GM21737 (cell line): ENCODE results near the gene PERCC1.

Experiments
- ATAC-seq: cut with Tn5 transposase; IDR thresholded peaks from one replicate; pipeline ENCODE4 v1.9.1; 2021; ENCODE audit warnings: mild to moderate bottlenecking, moderate library complexity; ENCODE audit not compliant: unreplicated experiment

Gene PERCC1

DNA sequence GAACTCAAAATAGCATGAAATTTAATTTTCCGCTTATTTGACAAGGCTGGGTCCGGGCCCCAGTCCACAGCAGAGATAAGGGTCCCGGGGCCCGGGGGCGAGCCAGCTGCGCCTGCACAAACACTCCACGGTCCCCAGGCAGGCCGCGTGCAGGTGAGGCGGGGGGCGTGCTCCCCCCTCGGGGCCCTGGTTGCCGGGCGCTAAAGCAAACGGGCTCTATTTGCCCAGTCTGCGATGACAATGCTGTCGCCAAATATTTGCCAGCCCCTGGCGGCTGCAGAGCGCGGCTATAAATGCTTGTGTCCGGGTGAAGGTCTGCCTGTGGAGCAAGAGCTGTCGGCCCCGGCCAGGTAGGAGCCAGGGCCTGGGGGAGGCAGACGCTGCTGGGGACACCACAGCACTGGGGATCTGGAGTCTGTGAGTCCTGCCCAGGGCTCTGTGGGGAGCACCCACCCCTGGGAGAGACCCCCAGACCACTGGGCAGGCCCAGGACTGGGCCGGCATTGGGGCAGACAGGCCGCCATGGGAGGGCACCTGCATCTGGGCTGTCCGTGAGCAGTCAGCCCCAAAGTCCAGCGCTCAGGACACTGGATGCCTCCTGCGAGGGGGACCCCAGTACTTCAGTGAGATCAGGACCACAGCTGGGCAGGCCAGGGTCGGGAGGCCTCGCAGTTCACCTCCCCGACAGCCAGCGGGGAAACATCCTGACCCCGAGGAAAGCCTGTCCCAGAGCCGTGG, at the start of gene PERCC1:
PERCC1 (plus strand) TSS at position 320 of the 738 bp plus-strand sequence. CDS start 1,516 bp downstream, outside the sequence.
- ATAC-seq: no peak

DNA sequence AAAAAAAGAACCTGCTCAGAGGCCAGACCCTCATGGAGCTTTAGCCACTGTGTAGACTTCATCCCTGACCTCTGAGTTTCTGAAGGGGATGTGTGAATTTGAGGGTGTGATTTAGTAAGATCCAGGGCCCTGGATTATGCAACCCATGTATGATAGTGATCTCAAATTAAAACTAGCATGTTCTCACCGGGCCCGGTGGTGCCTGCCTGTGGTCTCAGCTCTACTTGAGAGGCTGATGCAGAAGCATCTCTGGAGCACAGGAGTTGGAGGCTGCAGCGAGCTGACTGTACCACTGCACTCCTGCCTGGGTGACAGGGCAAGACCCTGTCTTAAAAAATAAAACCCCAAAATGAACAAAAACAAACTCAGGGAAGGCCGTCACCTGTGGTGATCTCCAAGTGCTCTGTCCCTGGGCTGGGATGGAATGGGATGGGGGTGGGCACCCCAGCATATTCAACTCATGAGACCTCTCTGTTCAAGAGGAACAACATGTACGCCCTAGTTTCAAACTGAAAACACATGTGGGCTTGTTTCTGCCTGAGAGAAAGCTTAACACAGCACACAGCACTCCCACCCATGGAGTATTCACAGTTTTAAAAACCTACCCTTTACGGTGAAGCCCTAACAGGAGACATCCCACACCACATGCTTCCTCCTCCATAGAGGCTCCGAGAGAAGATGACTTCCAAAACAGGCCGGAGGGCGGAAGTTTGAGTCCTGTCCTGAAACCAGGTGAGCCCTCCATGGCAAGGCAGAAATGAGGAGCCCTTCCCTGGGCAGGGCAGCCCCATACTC, 49.1 kb upstream of the PERCC1 start:
- ATAC-seq: no peak

DNA sequence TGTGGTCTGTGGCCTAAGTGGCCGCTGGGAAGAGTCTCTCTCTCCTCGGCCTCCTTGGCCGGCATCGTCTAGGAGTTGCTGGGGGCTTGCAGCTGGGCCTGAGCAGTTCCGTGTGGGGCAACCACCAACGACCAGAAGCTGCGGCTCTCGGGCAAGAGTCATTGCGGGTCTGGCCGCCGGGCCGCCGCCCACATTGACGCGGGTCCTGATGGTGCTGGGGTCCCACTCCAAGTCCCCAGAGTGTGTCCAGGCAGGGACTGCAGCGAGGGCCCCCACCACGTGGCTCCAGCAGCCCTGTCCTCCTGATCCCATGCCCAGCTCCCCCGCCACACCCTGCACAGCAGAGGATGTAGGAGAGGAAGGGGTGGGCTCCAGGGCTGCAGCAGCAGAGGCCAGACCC, 47.3 kb upstream of the PERCC1 start:
- no peak for ATAC-seq

DNA sequence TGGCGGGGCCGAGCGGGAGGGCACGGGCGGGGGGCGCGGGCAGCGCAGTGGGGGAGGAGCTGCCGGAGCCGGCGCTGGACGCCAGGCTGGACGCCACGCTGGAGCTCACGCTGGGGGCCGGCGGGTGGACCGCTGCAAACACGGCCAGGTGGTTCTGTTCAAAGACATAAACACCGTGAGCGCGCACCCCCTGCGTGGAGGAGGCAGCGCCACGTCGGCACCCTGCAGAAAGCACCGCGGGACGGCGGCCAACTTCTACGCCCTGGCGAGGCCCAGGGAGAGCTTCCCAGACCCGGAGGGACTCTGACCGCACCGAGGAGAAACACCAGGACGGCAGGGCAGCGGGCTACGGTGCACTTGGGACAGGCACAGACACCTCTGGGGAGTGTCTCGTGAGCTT, 45.6 kb upstream of the PERCC1 start:
- no peak for ATAC-seq

DNA sequence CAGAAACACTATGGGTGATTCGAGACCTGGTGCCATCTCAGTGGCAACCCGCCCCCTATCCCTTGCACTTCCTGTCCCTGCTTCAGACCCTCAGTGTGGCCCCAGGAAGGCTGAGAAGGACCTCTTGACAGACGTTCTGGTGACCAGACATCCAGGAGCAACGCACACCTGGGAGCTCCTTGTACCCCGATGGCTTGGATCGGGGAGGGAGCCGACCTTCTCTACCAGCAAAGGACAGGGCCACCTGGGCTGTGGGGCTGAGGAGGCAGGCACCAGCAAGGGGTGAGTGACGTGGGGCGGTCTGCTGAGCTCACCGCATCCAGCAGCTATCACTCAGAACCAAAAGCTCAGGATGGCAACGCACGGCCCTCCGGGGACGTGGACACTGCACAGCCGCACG, 43.5 kb upstream of the PERCC1 start:
- no peak for ATAC-seq

DNA sequence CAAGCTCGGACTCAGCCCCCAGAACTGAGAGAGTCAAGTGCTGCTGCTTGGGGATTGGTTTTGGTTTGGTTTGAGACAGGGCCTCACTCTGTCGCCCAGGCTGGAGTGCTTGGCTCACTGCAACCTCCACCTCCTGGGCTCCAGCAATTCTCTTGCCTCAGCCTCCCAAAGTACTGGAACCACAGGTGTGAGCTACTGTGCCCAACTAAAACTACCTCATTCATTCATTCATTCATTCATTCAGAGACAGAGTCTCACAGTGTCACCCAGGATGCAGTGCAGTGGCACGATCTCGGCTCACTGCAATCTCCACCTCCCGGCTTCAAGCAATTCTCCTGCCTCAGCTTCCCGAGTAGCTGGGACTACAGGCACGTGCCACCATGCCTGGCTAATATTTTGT, 41.1 kb upstream of the PERCC1 start:
- no peak for ATAC-seq

DNA sequence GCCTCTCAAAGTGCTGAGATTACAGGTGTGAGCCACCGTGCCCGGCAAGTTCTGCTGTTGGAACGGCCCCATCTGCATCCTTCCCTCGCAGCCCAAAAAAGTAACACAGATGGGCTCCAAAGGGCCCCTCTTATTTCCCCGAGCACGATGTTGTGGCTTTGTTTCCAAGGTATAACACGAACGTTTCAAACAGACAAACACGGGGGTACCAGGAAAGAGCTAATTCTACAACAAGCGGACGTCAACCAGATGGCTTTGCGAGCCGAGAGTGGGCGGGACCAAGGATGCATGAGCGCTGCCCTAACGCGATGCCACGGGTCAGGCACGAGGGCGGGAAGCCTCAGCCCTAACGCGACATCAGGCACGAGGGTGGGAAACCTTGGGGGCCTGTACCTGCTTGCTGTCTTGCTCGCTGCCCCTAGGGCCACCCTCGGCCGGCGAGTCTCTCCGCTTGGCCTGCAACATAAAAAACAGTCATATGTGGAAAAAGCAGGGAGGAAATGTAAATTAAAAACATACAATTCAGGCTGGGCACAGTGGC, 40.6 kb upstream of the PERCC1 start:
- ATAC-seq: no peak

DNA sequence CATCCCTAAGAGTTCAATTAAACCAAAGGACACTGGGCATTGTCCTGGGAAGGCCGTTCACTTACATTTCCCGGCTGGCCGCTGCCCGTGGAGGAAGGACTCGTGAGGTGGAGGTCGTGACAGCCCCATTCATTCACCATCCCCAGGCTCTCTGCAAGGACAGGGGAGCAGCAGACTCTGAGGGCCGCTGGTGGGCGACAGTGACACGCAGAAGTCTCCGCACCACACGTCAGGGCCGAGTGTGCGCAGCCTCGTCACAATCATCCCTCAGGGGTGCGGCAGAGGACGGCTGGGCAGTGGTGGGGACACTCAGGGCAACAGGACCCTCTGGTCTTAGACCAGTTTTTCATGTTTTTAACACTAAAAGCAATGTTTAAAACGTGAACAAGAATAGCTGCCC, 38.1 kb upstream of the PERCC1 start:
- no peak for ATAC-seq

DNA sequence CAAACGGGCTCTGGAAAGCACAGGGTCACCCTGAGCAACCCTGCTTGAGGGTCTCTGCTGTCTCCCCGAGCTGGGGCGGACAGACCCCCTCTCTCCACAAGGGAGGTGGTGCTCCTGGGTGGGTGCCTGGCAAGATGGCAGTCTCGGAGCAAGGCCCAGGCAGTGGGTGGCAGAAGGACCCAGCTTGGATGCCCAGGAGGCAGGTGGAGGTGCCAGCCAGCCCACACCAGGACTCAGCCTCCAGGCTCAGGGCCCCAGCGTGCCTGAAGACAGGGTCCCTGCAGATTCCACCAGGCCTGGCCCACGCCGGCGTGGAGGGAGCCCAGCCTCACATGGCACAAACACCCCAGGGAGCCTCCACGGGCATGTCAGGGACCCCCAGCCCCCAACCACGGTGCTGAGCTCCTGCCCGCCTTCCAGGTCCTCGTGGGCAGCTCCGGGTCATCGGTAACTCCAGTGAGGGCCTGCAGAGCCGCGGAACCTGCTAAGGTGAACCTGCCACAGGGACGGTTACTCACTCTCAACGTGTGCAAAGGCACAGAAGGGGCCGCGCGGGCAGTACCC, 37.2 kb upstream of the PERCC1 start:
- no peak for ATAC-seq

DNA sequence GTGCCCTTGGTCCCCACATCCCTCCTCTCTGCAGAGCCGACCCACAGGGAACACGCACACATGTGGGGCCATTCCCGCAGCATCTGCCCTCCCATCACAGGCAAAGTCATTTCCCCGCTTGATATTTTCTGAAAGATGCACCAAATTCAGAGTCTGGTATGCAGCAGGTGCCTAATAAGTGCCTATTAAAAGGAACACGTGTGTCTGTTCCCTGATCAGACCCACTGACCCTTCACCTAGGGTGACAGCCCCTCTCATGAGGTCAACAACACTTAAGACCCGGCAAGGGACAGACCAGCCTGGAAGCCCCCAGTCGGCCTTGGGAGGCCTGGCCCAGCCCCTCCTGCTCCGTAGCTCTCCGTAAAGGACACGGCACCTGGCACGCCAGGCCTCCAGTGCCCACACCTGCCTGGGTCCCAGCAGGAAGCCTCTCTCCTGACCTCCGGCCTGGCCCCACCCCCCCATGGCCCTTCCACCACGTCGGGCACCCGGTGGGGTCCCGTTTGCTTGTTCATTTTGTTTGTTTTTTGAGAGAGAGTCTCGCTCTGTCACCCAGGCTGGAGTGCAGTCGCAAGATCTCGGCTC, 36.4 kb upstream of the PERCC1 start:
- ATAC-seq: no peak

DNA sequence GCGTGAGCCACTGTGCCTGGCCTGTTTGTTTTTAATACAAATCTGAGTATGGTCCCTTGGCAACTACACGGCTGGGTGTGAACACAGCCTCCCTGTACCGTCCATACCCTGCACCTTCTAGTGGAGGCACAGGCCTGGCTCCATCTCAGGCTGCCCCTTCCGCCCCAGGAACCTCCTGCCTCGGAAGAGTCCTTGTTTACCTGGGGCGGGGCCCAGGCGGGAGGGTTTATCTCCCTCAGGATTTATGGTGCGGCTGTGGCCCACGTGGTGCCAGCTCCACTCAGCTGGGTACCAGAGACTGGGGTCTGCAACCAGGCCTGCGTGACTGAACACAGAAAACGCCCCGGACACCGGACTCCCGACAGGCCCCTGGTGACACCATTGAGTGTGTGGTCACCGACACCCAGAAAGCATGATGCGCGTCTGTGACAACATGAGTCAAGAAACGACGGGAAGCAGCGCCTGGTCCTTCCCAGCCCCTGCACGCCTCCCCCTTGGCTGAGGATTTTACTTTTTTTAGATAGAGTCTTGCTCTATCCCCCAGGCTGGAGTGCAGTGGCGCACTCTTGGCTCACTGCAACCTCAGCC, 35.3 kb upstream of the PERCC1 start:
- ATAC-seq: no peak

DNA sequence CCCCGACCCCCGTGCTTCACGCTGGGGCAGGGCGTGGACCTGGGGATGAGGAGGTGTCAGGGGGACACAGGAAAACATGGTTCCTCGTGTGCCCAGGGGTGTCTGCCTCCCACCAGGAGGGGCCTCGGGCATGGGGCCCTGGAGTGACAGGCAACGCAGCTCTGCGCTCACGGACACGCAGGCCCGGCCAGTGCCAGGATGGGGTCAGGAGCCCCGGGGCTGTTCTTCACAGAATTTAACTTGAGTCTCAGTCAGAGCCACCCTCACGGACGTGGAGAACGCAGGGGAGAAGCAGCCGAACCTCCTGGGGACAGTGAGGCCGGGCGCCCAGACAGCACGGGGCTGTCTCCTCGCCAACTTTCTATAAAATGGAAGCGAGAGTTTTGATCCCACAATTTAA, 33.1 kb upstream of the PERCC1 start:
- ATAC-seq: no peak

DNA sequence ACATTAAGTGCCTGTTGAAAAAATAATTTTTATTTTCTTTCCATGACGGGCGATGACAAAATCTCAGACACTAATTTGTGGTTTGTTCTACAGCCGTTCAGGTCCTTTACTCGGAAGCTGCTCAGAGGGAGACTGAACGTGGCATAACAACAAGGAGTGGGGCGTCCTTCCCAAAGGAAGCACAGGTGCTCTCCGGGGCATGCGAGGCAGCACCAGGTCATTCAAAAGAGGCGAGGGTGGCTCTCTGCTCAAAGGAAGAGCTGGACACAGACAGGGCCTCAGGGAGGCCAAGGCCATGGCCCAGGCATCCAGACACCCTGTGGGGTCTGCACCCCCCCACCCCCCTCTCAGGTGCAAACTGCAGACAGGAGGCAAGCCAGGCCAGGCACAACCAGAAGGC, 32.5 kb upstream of the PERCC1 start:
- no peak for ATAC-seq

DNA sequence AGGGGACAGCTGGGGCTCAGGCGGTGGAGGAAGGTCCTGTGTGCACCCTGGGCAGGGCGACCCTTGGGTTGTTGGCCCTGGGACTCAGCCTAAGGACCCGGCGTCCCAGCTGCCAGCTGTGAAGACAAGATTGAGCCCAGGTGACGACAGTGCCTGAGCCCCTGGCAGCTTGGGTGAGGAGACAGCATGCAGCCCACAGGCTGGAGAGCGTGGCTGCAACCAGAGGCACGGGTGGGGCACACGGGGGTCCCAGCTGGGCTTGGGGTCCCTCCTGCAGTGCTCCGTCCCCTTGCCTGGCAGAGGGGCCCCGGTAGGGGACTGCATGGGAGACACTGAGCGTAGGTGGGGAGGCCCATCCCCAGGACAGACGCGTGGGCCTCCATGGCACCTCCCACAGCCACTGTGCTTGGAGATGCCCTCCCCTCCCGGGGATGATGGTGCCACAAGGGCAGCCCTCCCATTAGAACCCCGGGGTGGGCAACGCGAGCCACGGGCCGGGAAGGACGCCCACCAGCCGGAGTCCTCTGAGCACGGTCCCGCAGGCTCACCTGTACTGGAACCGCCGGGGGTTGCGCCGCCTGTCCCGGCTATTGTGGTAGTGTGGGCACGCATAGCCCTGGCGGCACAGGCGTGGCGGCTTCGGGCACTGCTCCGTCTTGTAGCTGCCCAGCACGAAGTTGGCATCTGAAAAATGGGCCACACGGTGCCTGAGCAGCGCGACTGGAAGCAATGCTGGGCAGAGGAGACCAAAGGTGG, 31.9 kb upstream of the PERCC1 start:
- no peak for ATAC-seq

DNA sequence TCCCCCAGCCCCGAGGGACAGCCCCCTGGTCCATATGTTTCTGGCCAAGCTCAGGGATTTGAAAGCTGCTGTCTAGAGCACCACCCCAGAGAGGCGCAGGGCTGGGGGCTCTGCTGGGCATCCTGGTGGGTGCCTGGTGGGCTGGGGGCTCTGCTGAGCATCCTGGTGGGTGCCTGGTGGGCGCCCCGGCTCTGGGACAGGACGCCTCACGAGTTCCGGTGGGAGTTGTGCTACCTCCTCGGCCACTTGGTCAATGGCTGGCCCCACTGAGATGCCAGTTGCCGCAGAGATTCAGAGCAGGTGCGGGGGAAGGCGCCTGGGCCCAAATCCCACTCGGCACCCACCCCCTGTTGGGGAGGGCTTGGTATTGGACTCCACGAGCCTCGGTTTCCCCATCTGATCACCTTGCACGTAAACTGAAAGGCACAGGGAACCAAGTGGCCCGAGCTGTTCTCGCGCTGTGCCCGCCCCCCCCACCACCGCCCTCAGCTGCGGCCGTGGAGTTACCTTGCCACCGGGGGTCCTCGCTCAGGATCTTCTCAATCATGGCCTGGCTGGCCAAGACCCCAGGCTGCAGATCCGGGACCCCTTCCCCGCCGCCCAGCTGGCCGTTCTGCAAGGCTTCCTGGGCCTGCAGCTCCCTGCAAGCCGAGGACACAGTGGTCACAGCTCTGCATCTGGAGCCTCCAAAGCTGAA, 29.7 kb upstream of the PERCC1 start:
- ATAC-seq: no peak

DNA sequence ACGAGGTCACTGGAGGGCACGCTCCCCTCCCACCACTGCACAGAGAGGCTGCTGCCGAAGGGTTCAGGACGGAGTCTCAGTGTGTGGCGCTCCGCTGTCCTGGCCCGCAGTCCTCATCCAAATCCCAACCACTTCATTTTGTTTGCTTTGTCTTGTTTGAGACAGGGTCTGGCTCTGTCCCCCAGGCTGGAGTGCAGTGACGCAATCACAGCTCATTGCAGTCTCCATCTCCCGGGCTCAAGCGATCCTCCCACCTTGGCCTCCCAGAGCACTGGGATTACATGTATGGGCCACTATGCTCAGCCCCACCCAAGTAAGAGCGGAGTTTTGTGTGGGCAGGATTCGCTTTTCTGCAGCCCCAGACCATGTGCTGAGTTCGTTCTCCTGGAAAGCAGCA, 29.1 kb upstream of the PERCC1 start:
- ATAC-seq: no peak

DNA sequence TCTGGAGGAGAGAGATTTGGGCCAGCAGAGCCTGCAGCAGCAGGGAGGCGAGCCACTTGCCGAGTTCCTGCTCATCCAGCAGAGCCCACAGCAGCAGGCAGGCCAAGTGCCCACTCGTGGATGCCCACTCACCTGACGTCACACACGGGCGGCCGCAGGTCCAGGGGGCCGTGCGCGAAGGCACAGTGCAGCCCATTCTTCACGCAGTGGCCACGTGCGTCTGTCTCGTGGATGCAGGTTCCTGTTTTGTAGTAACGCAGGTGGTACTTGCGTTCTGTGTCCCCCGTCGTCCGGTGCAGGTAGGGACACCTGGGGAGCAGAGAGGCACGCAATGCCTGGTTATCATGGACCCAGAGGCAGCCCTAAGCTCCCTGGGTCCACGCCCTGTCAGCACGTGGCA, 27.8 kb upstream of the PERCC1 start:
- ATAC-seq: no peak

DNA sequence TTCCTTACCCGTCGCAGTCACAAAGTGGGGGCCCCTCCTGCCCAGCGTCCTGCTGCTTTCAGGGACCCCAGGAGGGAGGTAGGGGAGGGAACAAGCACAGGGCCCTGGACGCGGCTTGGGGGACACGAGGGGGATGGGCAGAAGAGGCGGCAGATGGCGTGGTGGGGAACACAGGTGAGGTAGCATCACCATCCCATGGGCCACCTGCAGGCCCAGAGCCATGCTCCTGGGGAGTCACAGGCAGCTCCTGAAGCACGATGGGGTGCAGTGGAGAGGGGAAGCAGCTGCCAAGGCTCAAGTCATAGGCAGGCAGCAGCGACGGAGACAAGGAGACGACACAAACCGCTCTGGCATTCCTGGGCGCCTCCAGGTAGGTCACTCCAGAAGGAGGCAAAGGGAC, 27.1 kb upstream of the PERCC1 start:
- no peak for ATAC-seq

DNA sequence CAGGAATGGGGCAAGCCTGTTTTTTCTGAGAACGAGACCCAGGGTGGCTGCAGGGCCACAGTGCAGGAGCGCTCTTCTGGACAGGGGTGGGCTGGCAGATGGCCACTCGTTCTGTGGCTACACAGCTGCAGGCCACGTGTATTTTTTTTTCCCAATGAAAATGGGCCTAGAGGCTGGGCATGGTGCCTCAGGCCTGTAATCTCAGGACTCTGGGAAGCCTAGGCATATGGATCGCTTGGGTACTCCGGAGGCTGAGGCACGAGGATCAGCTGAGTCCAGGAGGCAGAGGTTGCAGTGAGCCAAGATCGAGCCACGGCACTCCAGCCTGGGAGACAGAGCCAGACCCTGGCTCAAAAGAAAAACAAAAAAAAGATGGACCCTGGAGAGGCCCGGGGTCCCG, 23.1 kb upstream of the PERCC1 start:
- no peak for ATAC-seq
